Testis (tissue), 2 donors: ENCODE data around the gene LMCD1.

ENCODE experiments used
- CTCF ChIP-seq, 3 experiments: fragments of 450-650 bp in 2 of 3; fragments of 200-600 bp in 1 of 3; sonication (generic) in 1 of 3; IDR thresholded peaks; one replicate each; pipeline ENCODE4 v1.5.1; 2016 to 2019; ENCODE audit warnings: antibody characterized with exemption in 3 of 3, mild to moderate bottlenecking in 2 of 3, moderate library complexity in 1 of 3
- POLR2A ChIP-seq: fragments of 450-650 bp; IDR thresholded peaks from one replicate; pipeline ENCODE4 v1.6.1; 2017; ENCODE audit warnings: antibody characterized with exemption, mild to moderate bottlenecking, moderate library complexity

DNA sequence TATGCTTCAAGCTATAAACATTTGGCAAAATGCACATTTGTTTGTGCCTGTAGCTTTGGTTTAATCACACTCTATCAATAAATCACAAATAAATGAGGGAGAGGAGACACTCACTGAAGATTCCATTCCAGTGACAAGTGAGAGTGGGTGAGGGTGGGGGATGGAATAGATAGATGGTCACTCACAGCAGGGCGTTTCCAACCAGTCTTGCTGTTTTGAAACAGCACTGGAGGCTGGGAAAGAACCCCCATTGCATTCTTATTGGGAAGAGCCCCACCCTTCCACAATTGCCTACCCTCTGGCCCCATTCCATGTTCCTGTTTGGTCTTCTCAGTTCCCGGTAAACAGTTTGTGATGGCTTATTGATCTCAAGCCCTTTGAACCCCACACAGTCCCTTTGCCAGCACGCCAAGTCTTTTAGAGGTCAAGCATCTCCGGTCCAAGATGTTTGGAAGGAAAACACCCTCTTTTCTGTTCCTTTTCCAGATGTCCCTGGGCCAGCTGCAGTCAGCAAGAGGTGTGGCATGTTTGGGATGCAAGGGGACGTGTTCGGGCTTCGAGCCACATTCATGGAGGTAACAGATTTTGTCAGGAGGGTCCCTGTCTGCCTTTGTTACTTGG is 30.7 kb downstream of the LMCD1 start:
- TF ChIP-seq POLR2A, result no peak
- no peak for TF ChIP-seq CTCF (IDR thresholded peaks at IDR 0.05)
